IMR-90 (cell line): ENCODE measurements around the gene LRRC56. TPM values are rescaled to one million over a fixed set of nuclear protein-coding genes. Genes with fewer than 3 reads are reported as not detected.

Experiments
- MXI1 ChIP-seq: IDR thresholded peaks from 2 replicates; pipeline ENCODE4 v1.6.1; 2012; ENCODE audit warnings: low read depth, mild to moderate bottlenecking, low read length, moderate library complexity, borderline replicate concordance
- POLR2A ChIP-seq: IDR thresholded peaks from 2 replicates; pipeline ENCODE4 v1.6.1; 2012; ENCODE audit warnings: mild to moderate bottlenecking, low read depth, low read length
- polyA plus RNA-seq, 3 experiments: library from polyadenylated mRNA; depleted of rRNA; stranded (reverse); fragments of >200 nt; gene quantifications; 2 replicates each; pipeline ENCODE4 v1.2.3, GENCODE V29; 2012; ENCODE audit warnings: low replicate concordance in 1 of 3
- total RNA-seq: library from RNA; depleted of rRNA; stranded (reverse); fragments of >200 nt; gene quantifications from 2 replicates; pipeline ENCODE4 v1.2.3, GENCODE V29; 2012
- TF ChIP-seq, protein P1 (sequence below): fragments of 150-350 bp; IDR thresholded peaks from 2 replicates; pipeline ENCODE4 v1.6.1; 2016; ENCODE audit warnings: low read depth, mild to moderate bottlenecking, low read length, moderate library complexity, borderline replicate concordance
- TF ChIP-seq, protein P2 (sequence below): conservative IDR thresholded peaks from 2 replicates; pipeline ENCODE4 v1.5.1; 2012; ENCODE audit warnings: mild to moderate bottlenecking, low read depth, low read length, improper control_type of control experiment

Gene LRRC56
- total and polyA plus RNA-seq, 2 of the 4 experiments (the other 2 are of a cell fraction) = 0.36 to 1.3 TPM

DNA sequence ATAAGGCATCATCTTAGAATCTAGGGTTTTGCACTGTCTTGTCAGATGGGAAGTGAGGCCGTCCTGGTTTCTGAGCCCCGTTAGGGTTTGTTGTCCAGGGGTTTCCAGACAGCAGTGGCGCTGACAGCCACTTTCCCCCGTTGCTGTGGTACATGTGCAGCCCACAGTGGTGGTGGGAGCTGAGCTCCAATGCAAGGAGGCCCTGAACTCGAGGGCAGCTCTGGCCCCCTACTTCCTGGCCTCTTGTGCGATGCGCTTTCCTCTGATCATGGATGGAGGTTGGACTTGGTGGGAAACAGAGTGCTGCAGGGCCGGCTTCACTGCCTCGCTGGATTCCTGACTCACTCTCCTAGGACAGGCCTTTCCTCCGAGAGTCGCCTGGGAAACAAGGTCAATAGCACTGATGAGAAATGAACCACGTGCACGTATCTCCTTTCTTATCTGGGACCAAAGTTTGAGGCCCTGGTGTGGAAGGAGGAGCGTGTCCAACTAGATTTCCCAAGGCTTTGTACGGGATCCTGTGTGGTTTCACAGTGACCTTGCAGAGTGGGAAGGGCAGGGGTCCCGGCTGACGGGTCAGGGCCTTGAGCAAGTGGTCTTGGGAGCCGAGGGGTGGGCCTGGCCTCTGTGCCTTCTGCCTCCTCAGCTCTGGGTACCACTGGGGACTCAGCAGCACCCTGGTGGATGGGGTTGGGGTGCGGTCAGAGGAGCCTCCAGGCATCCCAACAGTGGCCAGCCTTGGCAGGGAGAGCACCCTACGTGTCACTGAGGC is 42.7 kb downstream of the LRRC56 start (continued):
- TF ChIP-seq MXI1 (no peak), POLR2A (no peak)
- TF ChIP-seq, protein P1, sequence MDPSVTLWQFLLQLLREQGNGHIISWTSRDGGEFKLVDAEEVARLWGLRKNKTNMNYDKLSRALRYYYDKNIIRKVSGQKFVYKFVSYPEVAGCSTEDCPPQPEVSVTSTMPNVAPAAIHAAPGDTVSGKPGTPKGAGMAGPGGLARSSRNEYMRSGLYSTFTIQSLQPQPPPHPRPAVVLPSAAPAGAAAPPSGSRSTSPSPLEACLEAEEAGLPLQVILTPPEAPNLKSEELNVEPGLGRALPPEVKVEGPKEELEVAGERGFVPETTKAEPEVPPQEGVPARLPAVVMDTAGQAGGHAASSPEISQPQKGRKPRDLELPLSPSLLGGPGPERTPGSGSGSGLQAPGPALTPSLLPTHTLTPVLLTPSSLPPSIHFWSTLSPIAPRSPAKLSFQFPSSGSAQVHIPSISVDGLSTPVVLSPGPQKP = no peak
- TF ChIP-seq, protein P2, sequence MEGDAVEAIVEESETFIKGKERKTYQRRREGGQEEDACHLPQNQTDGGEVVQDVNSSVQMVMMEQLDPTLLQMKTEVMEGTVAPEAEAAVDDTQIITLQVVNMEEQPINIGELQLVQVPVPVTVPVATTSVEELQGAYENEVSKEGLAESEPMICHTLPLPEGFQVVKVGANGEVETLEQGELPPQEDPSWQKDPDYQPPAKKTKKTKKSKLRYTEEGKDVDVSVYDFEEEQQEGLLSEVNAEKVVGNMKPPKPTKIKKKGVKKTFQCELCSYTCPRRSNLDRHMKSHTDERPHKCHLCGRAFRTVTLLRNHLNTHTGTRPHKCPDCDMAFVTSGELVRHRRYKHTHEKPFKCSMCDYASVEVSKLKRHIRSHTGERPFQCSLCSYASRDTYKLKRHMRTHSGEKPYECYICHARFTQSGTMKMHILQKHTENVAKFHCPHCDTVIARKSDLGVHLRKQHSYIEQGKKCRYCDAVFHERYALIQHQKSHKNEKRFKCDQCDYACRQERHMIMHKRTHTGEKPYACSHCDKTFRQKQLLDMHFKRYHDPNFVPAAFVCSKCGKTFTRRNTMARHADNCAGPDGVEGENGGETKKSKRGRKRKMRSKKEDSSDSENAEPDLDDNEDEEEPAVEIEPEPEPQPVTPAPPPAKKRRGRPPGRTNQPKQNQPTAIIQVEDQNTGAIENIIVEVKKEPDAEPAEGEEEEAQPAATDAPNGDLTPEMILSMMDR = no peak
